ENCODE measurements around the gene ITIH4. TPM values are rescaled to one million over a fixed set of nuclear protein-coding genes. Genes with fewer than 3 reads are reported as not detected.

Gene ITIH4
- total RNA-seq, 2 experiments from 2014 or later: 35.8 to 40.4 TPM

- no peaks in the 10 kb centered on the region for H3K9me3 Mint-ChIP-seq
- H3K9me3 ChIP-seq (ENCODE audit: control insufficient read depth in 1 of 2, insufficient read depth in 1 of 2, low read length in 2 of 2): no peaks in the 10 kb centered on the region
- TF ChIP-seq CTCF (IDR thresholded peaks at IDR 0.05): no peak
- no peak for ATAC-seq (ENCODE audit: poor library complexity)
- H3K4me1 ChIP-seq (ENCODE audit: insufficient read depth, low read length): no peaks in the 10 kb centered on the region
- no peak overlapping the region for H3K27ac ChIP-seq (ENCODE audit: low read depth in 1 of 2, low read length in 2 of 2)
- H3K27me3 Mint-ChIP-seq: no peaks in the 10 kb centered on the region
- H3K4me3 Mint-ChIP-seq: no peak overlapping the region
- H3K27ac Mint-ChIP-seq: no peak overlapping the region
- ChIA-PET POLR2A (no interaction called here), CTCF (no interaction called here)
- H3K27me3 ChIP-seq (ENCODE audit: control insufficient read depth in 1 of 2, insufficient read depth in 2 of 2, low read length in 2 of 2): no peaks in the 10 kb centered on the region
- intact Hi-C loops (cut with DNase I, micrococcal nuclease): no loop called here
- H3K4me1 Mint-ChIP-seq (ENCODE audit: low read depth): peaks cover 12% of the 10 kb centered on the region
- no peak overlapping the region for H3K4me3 ChIP-seq (ENCODE audit: low read length)
- H3K36me3 Mint-ChIP-seq (ENCODE audit: low read depth): peaks cover 62% of the 10 kb centered on the region
- DNase-seq: no peak
- peaks cover 69% of the 10 kb centered on the region for H3K36me3 ChIP-seq (ENCODE audit: insufficient read depth, low read length)
Observed at GRCh38 chr3:52847241-52847640, 16.8 kb upstream of the ITIH4 start.

DNA sequence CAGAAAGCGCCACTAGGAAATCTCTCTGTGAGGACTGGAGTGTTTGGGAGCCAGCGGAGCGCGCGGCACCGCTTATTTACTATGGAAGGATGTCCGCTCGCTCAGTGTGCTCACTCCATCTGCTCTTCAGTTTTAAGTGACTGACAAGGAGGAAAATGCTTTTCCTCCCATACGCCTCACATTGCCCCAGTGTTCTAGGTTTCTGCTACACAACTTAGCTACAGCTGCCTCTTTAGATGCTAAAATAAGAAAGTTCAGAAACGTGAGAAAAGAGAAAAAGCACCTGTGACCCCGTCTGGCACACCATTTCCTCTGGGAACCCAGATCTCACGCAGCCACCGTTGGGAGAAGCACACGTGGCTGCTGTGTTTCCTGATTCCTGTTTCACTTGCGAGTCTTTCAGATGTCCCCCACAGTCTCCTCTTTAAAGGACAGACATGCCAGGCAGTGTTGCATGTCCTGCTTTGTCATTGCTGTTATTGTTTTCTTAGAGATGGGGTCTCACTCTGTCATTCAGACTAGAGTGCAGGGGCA is 16.0 kb upstream of the ITIH4 start:
- Mint-ChIP-seq H3K27ac (no peak overlapping the region), H3K36me3 (ENCODE audit: low read depth) (peaks cover 61% of the 10 kb centered on the region), H3K27me3 (no peaks in the 10 kb centered on the region), H3K9me3 (no peaks in the 10 kb centered on the region), H3K4me1 (ENCODE audit: low read depth) (peaks cover 12% of the 10 kb centered on the region), H3K4me3 (no peak overlapping the region)
- Histone ChIP-seq H3K27ac (ENCODE audit: low read depth in 1 of 2, low read length in 2 of 2) (no peak overlapping the region), H3K9me3 (ENCODE audit: control insufficient read depth in 1 of 2, insufficient read depth in 1 of 2, low read length in 2 of 2) (no peaks in the 10 kb centered on the region), H3K4me1 (ENCODE audit: insufficient read depth, low read length) (no peaks in the 10 kb centered on the region), H3K4me3 (ENCODE audit: low read length) (no peak overlapping the region), H3K36me3 (ENCODE audit: insufficient read depth, low read length) (peaks cover 69% of the 10 kb centered on the region), H3K27me3 (ENCODE audit: control insufficient read depth in 1 of 2, insufficient read depth in 2 of 2, low read length in 2 of 2) (no peaks in the 10 kb centered on the region)
- ChIA-PET POLR2A (no interaction called here), CTCF (no interaction called here)
- intact Hi-C loops (cut with DNase I, micrococcal nuclease): no loop called here
- DNase-seq (no peak), ATAC-seq (ENCODE audit: poor library complexity) (no peak)
- no peak for TF ChIP-seq CTCF (IDR thresholded peaks at IDR 0.05)

- H3K4me3 ChIP-seq (ENCODE audit: low read length): no peak overlapping the region
- ChIA-PET POLR2A (no interaction called here), CTCF (no interaction called here)
- peak; percentile 57 for TF ChIP-seq CTCF (IDR thresholded peaks at IDR 0.05)
- intact Hi-C loops (cut with DNase I, micrococcal nuclease): no loop called here
- no peak overlapping the region for H3K27ac ChIP-seq (ENCODE audit: low read depth in 1 of 2, low read length in 2 of 2)
- peak in 6 of 14 experiments; percentile 9 to 38 (median 19) for DNase-seq
- Mint-ChIP-seq H3K4me1 (ENCODE audit: low read depth) (peaks cover 12% of the 10 kb centered on the region), H3K4me3 (no peak overlapping the region), H3K36me3 (ENCODE audit: low read depth) (peaks cover 60% of the 10 kb centered on the region), H3K9me3 (no peaks in the 10 kb centered on the region), H3K27me3 (no peaks in the 10 kb centered on the region), H3K27ac (no peak overlapping the region)
- H3K9me3 ChIP-seq (ENCODE audit: control insufficient read depth in 1 of 2, insufficient read depth in 1 of 2, low read length in 2 of 2): no peaks in the 10 kb centered on the region
- peak; percentile 48 for ATAC-seq (ENCODE audit: poor library complexity)
- H3K36me3 ChIP-seq (ENCODE audit: insufficient read depth, low read length): peaks cover 66% of the 10 kb centered on the region
- H3K4me1 ChIP-seq (ENCODE audit: insufficient read depth, low read length): no peaks in the 10 kb centered on the region
- no peaks in the 10 kb centered on the region for H3K27me3 ChIP-seq (ENCODE audit: control insufficient read depth in 1 of 2, insufficient read depth in 2 of 2, low read length in 2 of 2)
Observed at GRCh38 chr3:52845691-52846431, 15.4 kb upstream of the ITIH4 start.

Measured in CD4-positive, alpha-beta T cell (primary cell).